Measurements from ENCODE around the gene ADGRL1.
"Not testable (repeated sequence)": the region's sequence is repeated elsewhere in the genome, so short reads cannot be mapped to it uniquely, and the experiment has no call there.

GRCh38 chr19:14208496-14208895, 2.5 kb upstream of the ADGRL1 start:
- TF ChIP-seq CTCF (IDR thresholded peaks at IDR 0.05 in 2 of 3, conservative IDR thresholded peaks at IDR 0.05 in 1 of 3; ENCODE audit: borderline replicate concordance in 1 of 3, insufficient read depth in 1 of 3, low read depth in 2 of 3, low read length in 2 of 3); EZH2 (IDR thresholded peaks at IDR 0.05); REST (IDR thresholded peaks at IDR 0.05; ENCODE audit: low read depth); POLR2AphosphoS5 (IDR thresholded peaks at IDR 0.05; ENCODE audit: low read depth, low read length): not testable (repeated sequence)
